Fibroblast of pulmonary artery (primary cell): ENCODE measurements around the gene UBE2U.

ENCODE experiments used
- DNase-seq: peaks from one replicate; pipeline ENCODE4 v3.0.0-alpha.2; 2010; ENCODE audit warnings: low read depth
- H3K4me3 ChIP-seq: replicated peaks from 2 replicates; pipeline ENCODE4 v1.5.1; 2011; ENCODE audit warnings: low read depth, mild to moderate bottlenecking, control low read depth, low read length, moderate library complexity
- TF ChIP-seq, protein P1 (sequence below): IDR thresholded peaks from 2 replicates; pipeline ENCODE4 v1.5.1; 2011; ENCODE audit warnings: mild to moderate bottlenecking, control low read depth, low read length, inconsistent platforms; ENCODE audit errors: missing control alignments

UBE2U gene

GRCh38 chr1:64228167-64228957 lies 24.9 kb downstream of the UBE2U start:
- TF ChIP-seq, protein P1, sequence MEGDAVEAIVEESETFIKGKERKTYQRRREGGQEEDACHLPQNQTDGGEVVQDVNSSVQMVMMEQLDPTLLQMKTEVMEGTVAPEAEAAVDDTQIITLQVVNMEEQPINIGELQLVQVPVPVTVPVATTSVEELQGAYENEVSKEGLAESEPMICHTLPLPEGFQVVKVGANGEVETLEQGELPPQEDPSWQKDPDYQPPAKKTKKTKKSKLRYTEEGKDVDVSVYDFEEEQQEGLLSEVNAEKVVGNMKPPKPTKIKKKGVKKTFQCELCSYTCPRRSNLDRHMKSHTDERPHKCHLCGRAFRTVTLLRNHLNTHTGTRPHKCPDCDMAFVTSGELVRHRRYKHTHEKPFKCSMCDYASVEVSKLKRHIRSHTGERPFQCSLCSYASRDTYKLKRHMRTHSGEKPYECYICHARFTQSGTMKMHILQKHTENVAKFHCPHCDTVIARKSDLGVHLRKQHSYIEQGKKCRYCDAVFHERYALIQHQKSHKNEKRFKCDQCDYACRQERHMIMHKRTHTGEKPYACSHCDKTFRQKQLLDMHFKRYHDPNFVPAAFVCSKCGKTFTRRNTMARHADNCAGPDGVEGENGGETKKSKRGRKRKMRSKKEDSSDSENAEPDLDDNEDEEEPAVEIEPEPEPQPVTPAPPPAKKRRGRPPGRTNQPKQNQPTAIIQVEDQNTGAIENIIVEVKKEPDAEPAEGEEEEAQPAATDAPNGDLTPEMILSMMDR = no peak
- H3K4me3 ChIP-seq = no peak overlapping the region
- DNase-seq = peak; percentile 30

DNA sequence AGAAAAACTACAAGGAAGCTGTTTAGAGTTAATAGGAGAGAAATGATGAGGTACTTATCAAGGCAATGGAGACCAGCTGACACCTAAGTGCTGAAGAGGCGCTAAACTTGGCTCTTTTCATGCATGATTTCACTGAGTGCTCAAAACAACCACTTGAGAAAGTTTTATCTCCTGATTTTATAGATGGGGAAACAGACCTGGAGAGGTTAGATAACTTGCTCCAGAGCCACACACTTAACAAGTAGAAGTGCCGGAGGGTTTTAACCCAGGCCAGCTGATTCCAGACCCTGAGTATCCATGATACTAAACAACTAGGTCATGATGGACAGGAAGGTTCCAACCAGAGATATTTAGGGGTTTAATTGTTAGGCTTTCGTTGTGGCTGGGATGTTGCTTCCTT lies 25.9 kb downstream of the UBE2U start:
- H3K4me3 ChIP-seq = no peak overlapping the region
- DNase-seq = no peak
- TF ChIP-seq, protein P1 = no peak

- DNase-seq = peak; percentile 27
- TF ChIP-seq, protein P1 = no peak
- H3K4me3 ChIP-seq = no peak overlapping the region
Observed at GRCh38 chr1:64231153-64231552, 27.7 kb downstream of the UBE2U start.

DNA sequence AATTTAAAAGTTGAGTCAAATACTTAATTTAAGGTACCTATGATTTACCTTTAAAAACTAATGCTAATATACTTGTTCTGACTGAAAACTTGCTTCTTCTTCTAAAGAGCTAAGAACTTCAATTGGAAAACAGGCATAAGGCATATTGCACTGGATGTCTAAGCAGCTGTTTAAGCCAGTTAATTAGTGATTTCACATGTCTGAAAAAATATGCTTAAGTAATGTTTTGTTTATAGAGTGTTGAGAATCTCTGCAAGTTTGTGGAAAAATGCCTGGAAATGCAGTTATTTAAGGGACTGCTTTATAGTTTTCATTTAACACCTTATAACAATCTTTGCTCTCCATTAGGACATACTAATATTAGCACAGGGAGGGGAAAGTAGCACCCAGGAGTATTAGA lies 28.2 kb downstream of the UBE2U start:
- no peak overlapping the region for H3K4me3 ChIP-seq
- no peak for DNase-seq
- TF ChIP-seq, protein P1 = no peak

DNA sequence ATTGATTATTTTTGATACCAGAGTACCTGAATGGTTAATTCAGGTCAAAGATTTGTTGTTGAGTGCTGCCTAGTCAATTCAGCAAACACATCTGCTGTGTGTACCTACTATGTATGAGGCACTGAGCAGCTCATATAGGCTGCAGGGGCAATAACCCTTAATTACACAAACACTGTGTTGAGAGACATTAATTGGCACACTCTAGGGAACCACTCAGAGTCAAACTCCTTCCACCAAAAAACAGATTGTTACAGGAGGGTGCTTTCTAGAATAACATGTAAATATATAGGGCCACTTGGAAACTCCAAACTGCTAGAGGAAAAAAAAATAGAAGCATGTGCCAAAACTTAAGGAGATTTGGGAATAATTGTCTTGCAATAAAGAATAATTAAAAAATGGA lies 31.3 kb downstream of the UBE2U start:
- DNase-seq = no peak
- no peak overlapping the region for H3K4me3 ChIP-seq
- TF ChIP-seq, protein P1 = no peak

DNA sequence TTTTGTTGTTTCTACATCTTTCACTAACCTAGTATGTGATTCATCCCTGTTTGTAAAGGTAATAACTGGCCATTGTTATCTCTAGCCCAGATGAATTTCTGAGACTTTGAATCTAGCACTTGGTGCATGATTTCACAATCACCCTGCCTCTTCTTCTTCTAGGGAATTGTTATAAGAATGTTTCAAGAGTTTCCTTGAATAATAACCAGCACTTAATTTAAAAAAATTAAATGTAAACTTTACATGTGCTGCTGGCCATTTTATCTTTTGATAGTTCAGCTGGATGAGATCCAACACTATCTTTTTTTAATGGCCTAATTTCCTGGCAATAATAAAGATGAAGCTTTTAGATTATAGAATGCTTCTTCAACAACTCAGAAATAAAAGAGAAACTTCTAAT lies 31.8 kb downstream of the UBE2U start:
- no peak overlapping the region for H3K4me3 ChIP-seq
- TF ChIP-seq, protein P1 = no peak

DNA sequence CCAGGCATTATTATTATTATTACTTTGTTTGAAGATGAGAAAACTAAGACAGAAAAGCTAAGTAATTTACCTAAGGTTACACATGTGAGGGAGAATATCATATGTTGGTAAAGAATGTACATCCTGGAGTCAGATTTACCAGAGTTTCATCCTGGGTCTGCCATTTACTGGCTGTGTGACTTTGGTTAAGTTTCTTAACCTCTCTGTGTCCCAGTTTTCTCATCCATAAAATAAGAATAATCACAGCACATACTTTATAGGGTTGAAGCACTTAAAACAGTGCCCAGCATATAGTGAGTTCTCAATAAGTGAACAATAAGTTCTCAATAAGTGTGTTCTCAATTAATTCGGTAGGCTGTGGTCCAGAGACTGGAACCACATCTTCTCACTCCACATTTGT lies 32.5 kb downstream of the UBE2U start:
- TF ChIP-seq, protein P1 = no peak
- no peak overlapping the region for H3K4me3 ChIP-seq
- DNase-seq = no peak

More for the DNA sequence above, 31.8 kb downstream of the UBE2U start:
- DNase-seq = peak; percentile 35
